Glomerular endothelial cell (primary cell): Measurements from ENCODE around the gene KCTD21. TPM values are rescaled to one million over a fixed set of nuclear protein-coding genes. Genes with fewer than 3 reads are reported as not detected.

Source experiments
- DNase-seq: peaks from one replicate; pipeline ENCODE4 v3.0.0-alpha.2; 2011; ENCODE audit warnings: low read depth, low spot score; ENCODE audit errors: extremely low read depth
- total RNA-seq: library from RNA; depleted of rRNA; stranded (reverse); fragments of >200 nt; gene quantifications from 2 replicates; pipeline ENCODE4 v1.2.3, GENCODE V29; 2015

Gene KCTD21
- total RNA-seq, 1 donor from 2014 or later: 18.1 TPM

- no peak for DNase-seq
These were observed 14.3 kb upstream of the KCTD21 start for GRCh38 chr11:78202733-78203167.

GRCh38 chr11:78201096-78201818 is 12.8 kb upstream of the KCTD21 start:
- no peak for DNase-seq

GRCh38 chr11:78200553-78200952 is 12.1 kb upstream of the KCTD21 start:
- DNase-seq: no peak

- DNase-seq: no peak
These were observed 11.6 kb upstream of the KCTD21 start for GRCh38 chr11:78200061-78200460.

GRCh38 chr11:78199653-78200015 is 11.2 kb upstream of the KCTD21 start:
- no peak for DNase-seq

- no peak for DNase-seq
These were observed 10.7 kb upstream of the KCTD21 start for GRCh38 chr11:78199015-78199652.

- no peak for DNase-seq
These were observed 9.4 kb upstream of the KCTD21 start for GRCh38 chr11:78197816-78198215.

- DNase-seq: no peak
These were observed 8.2 kb upstream of the KCTD21 start for GRCh38 chr11:78196661-78197091.

- no peak for DNase-seq
These were observed 7.6 kb upstream of the KCTD21 start for GRCh38 chr11:78195917-78196560.

- DNase-seq: no peak
These were observed 6.1 kb upstream of the KCTD21 start for GRCh38 chr11:78194490-78194889.

- DNase-seq: no peak
These were observed 5.4 kb upstream of the KCTD21 start for GRCh38 chr11:78193806-78194205.

GRCh38 chr11:78192911-78193351 is 4.5 kb upstream of the KCTD21 start:
- no peak for DNase-seq

- no peak for DNase-seq
These were observed 3.8 kb upstream of the KCTD21 start for GRCh38 chr11:78192223-78192719.

- DNase-seq: no peak
These were observed 2.6 kb upstream of the KCTD21 start for GRCh38 chr11:78190871-78191538.

GRCh38 chr11:78190374-78190773 is 1.9 kb upstream of the KCTD21 start:
- DNase-seq: no peak

- no peak for DNase-seq
These were observed 1.4 kb upstream of the KCTD21 start for GRCh38 chr11:78189851-78190250.

GRCh38 chr11:78189174-78189724 is 823 bp upstream of the KCTD21 start:
- DNase-seq: no peak

- DNase-seq: no peak
These were observed 800 bp downstream of the KCTD21 start for GRCh38 chr11:78187366-78188285.

- no peak for DNase-seq
These were observed 7.2 kb downstream of the KCTD21 start for GRCh38 chr11:78181185-78181584.

- no peak for DNase-seq
These were observed 7.7 kb downstream of the KCTD21 start for GRCh38 chr11:78180751-78181150.
